ENCODE results near the gene CASK.

DNA sequence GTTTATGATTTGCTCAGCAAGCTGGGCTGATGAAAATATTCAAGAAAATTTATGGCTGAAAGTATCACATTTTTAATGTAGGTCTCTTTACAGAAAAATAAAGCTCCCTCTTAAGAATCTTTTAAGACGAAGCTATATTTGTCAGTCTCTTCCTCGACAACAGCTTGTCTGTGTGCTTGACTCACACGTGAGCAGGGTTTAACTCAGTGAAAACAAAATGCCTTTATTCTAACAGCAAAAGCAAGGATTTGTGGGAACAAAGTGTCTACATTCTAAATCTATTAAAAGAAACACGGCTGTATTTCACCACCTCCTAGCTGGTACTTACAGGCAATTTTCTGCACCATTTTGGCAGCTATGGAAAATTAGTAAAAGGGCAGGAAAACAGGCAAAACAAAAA is 400.7 kb downstream of the CASK start:
- TF ChIP-seq, protein P1, sequence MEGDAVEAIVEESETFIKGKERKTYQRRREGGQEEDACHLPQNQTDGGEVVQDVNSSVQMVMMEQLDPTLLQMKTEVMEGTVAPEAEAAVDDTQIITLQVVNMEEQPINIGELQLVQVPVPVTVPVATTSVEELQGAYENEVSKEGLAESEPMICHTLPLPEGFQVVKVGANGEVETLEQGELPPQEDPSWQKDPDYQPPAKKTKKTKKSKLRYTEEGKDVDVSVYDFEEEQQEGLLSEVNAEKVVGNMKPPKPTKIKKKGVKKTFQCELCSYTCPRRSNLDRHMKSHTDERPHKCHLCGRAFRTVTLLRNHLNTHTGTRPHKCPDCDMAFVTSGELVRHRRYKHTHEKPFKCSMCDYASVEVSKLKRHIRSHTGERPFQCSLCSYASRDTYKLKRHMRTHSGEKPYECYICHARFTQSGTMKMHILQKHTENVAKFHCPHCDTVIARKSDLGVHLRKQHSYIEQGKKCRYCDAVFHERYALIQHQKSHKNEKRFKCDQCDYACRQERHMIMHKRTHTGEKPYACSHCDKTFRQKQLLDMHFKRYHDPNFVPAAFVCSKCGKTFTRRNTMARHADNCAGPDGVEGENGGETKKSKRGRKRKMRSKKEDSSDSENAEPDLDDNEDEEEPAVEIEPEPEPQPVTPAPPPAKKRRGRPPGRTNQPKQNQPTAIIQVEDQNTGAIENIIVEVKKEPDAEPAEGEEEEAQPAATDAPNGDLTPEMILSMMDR (IDR thresholded peaks at IDR 0.05 in 8 of 11, conservative IDR thresholded peaks at IDR 0.05 in 3 of 11), result no peak
- no peak for TF ChIP-seq POLR2A (IDR thresholded peaks at IDR 0.05)
